Anterior cingulate cortex (tissue), 58 donors: ENCODE data around the gene FBXO31.
"Not testable (repeated sequence)": the region's sequence is repeated elsewhere in the genome, so short reads cannot be mapped to it uniquely, and the experiment has no call there.

Experiments used
- DNase-seq, 58 donors: peaks; one replicate each; lab custom pipeline; 2025; lab: John Stamatoyannopoulos, UW

Gene FBXO31

DNA sequence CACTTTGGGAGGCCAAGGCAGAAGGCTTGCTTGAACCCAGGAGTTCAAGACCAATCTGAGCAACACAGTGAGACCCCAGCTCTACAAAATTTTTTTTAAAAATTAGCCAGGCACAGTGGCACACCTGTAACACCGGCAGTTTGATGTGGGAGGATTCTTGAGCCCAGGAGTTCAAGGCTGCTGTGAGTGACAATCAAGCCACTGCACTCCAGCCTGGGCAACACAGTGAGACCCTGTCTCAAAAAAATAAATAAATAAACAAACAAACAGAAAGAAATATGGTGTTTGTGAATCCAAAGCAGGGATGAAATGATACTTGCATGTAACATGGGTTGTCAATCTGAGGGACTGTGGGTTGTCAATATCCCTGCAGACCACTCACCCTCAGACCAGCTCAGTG, 16.6 kb downstream of the FBXO31 start:
- no peak for DNase-seq

DNA sequence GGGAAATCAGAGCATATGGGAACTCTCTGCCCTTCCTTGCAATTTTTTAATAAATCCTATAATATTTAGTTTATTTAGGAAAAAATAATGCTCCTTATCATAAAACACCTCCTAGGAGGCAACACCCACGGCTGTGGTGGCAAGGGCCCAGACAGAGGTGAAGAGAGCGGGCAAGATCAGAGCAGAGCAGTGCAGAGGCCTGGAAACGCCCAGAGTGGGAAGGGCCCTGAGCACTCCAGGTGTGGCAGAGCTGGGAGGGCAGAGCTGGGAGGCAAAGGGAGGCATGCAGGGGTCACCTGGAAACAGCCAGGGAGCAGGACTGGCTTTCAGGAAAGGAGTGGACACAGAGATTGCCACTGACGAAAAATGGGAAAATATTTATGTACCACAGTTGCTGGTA, 17.3 kb downstream of the FBXO31 start:
- no peak for DNase-seq

GRCh38 chr16:87365021-87365713, 18.4 kb downstream of the FBXO31 start:
- no peak for DNase-seq

GRCh38 chr16:87363771-87364455, 19.7 kb downstream of the FBXO31 start:
- DNase-seq = peak in 1 of 58 donors; percentile 20

- not testable (repeated sequence) for DNase-seq
These were observed 20.6 kb downstream of the FBXO31 start for GRCh38 chr16:87362828-87363559.

GRCh38 chr16:87361916-87362619, 21.5 kb downstream of the FBXO31 start:
- DNase-seq = no peak

DNA sequence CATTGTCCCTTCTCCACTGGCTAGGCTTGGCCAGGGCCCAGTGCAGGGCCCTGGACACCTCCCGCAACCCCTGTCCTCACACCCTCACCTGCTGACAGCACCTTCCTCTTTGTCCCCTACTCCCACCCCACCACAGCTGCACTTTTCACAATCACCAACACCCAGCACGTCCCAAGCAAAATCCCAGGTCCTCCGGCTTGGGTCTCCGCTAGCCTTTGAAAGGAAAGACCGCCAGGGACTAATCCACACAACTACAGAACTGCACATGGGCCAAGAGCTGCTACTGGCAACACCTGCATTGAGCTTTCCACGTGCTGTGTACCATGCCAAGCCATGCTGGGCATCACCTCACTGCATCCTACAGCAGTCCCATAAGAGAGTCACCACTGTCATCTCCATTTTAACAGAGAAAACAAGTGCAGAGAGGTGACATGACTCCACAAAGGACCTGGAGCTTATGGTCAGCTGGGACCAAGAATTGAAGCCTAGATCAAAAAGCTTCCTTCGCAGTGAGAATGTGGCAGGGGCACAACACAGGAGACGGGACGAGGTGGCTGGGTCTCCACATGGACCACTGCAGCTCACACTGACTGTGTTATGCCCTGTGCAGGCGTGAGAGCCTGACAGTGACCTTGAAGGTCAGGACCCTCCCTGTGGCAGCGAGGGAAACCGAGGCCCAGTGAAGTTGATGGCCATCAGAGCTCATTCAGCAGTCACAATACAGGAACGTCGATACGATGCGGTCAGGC, 22.5 kb downstream of the FBXO31 start:
- DNase-seq = no peak

GRCh38 chr16:87359121-87359520, 24.5 kb downstream of the FBXO31 start:
- DNase-seq = no peak

GRCh38 chr16:87358696-87359095, 24.9 kb downstream of the FBXO31 start:
- no peak for DNase-seq

GRCh38 chr16:87358250-87358649, 25.3 kb downstream of the FBXO31 start:
- DNase-seq = no peak

DNA sequence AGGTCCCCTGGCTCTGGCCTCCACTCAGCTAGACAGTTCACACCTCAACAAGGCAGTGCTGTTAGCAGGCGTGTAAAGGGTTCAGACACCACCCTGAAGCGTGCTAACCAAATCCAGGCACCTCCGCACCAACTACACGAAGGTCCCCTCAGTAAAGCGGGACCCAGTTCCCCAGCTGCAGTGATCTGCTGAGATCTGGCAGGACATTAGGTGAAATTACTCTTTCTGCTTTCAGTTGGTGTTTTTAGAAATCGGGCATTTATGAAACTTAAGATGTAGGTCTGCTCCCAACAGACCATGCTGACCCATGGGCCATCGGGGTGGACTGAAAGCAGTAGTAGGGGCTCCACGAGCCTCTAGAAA, 27.1 kb downstream of the FBXO31 start:
- no peak for DNase-seq

- no peak for DNase-seq
These were observed 30.0 kb downstream of the FBXO31 start for GRCh38 chr16:87353613-87354012.

- DNase-seq = no peak
These were observed 30.8 kb downstream of the FBXO31 start for GRCh38 chr16:87352818-87353217.

GRCh38 chr16:87351320-87351698, 32.3 kb downstream of the FBXO31 start:
- DNase-seq = no peak

- DNase-seq = peak in 43 of 58 donors; percentile 13 to 82 (median 45)
These were observed 32.8 kb downstream of the FBXO31 start for GRCh38 chr16:87350681-87351319.

GRCh38 chr16:87350031-87350430, 33.5 kb downstream of the FBXO31 start:
- no peak for DNase-seq

- no peak for DNase-seq
These were observed 34.9 kb downstream of the FBXO31 start for GRCh38 chr16:87348616-87349157.

GRCh38 chr16:87347932-87348615, 35.5 kb downstream of the FBXO31 start:
- no peak for DNase-seq

GRCh38 chr16:87346517-87347060, 37.0 kb downstream of the FBXO31 start:
- no peak for DNase-seq
